ENCODE results near the gene PIP4K2A.

The PIP4K2A gene

GRCh38 chr10:22489975-22490374 is 224.4 kb downstream of the PIP4K2A start:
- no peak for DNase-seq (ENCODE audit: low read depth in 4 of 4, low spot score in 1 of 4)

- DNase-seq (ENCODE audit: low read depth in 4 of 4, low spot score in 1 of 4): no peak
Measured at GRCh38 chr10:22489467-22489866, 224.9 kb downstream of the PIP4K2A start.

GRCh38 chr10:22486431-22486830 is 227.9 kb downstream of the PIP4K2A start:
- no peak for DNase-seq (ENCODE audit: low read depth in 4 of 4, low spot score in 1 of 4)
